ENCODE measurements around the gene PKNOX2. TPM values are rescaled to one million over a fixed set of nuclear protein-coding genes. Genes with fewer than 3 reads are reported as not detected.

PKNOX2 gene
- total and polyA plus RNA-seq, 9 donors = 10.6 to 42.3 (median 30.0) TPM

DNA sequence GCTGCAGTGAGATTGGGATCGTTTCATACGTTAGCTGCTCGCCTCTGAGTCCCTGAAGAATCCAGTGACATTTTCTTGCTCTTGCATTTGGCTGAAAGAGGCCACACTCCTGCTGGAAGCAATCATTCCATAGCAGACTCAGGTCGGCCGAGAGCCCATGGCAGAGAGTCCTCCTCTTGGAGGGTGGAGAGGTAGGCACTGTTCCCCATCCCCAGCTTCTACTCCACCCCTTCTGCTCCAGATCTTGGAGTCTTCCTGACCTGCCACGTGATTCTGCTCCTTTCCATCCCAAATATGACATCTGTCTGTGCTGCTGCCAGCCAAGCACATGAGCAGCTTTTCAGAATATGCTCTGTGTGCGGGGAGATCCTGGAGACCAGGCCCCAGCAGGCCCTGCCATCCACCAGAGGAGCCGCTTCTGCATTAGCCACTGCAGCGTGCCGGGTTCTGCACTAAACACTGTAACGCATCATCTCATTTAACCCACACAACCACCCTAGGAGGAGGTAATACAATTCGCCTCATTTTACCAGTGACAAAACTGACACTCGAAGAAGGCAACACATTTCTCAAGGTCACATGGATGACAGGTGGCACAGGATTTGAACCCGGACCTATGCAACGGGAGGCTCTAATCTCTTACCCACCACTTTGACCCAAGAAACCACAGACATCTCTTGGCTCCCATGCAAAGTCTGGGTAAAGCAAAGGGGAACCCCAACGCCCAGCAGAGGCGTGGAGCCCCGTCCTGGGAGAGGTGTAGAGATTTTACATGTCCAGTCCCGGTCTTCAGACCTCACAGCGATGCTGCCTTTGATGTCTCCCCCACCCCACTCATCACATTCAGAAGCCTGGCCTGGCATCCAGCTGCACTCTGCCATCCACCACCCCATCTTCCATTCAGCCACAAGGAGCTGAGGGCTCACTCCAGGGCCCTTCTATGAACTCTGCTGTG lies 252.7 kb downstream of the PKNOX2 start:
- no peak for DNase-seq
- no peak for TF ChIP-seq EP300 (IDR thresholded peaks at IDR 0.05)
- TF ChIP-seq POLR2A (IDR thresholded peaks at IDR 0.05) = no peak
- TF ChIP-seq, protein P1, sequence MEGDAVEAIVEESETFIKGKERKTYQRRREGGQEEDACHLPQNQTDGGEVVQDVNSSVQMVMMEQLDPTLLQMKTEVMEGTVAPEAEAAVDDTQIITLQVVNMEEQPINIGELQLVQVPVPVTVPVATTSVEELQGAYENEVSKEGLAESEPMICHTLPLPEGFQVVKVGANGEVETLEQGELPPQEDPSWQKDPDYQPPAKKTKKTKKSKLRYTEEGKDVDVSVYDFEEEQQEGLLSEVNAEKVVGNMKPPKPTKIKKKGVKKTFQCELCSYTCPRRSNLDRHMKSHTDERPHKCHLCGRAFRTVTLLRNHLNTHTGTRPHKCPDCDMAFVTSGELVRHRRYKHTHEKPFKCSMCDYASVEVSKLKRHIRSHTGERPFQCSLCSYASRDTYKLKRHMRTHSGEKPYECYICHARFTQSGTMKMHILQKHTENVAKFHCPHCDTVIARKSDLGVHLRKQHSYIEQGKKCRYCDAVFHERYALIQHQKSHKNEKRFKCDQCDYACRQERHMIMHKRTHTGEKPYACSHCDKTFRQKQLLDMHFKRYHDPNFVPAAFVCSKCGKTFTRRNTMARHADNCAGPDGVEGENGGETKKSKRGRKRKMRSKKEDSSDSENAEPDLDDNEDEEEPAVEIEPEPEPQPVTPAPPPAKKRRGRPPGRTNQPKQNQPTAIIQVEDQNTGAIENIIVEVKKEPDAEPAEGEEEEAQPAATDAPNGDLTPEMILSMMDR (IDR thresholded peaks at IDR 0.05) = no peak
- H3K4me1 ChIP-seq (ENCODE audit: insufficient read depth) = no peaks in the 10 kb centered on the region
- H3K9me3 ChIP-seq = no peaks in the 10 kb centered on the region
- H3K4me3 ChIP-seq = no peak overlapping the region
- intact Hi-C loops (cut with DNase I) = no loop called here
- 78 to 86% (median 80%) methylated on average over 19 to 20 of the region's 20 CpGs for WGBS, 3 donors
- H3K27ac ChIP-seq = no peak overlapping the region
- no peaks in the 10 kb centered on the region for H3K27me3 ChIP-seq
- no peaks in the 10 kb centered on the region for H3K36me3 ChIP-seq

DNA sequence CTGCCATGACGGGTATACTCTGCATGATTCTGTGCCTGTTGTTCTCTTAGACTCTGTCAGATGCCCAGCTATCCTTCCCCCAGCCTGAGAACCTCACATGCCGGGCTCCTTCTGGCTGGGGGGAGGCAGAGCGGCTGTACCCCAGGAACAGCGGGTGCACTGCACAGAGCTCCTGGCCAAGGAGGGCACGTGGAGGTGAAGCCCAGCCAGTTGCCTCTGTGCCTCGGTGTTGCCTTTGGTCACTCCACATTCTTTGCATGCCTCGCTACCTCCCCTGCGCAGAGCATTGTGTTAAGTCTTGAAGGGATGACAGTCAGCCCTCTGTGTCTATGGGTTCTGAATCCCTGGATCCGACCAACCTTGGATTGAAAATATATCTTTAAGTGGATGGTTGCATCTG lies 253.8 kb downstream of the PKNOX2 start:
- H3K9me3 ChIP-seq = no peaks in the 10 kb centered on the region
- WGBS, 3 donors = 78 to 83% (median 79%) methylated on average over 9 of the region's 9 CpGs
- no peak for DNase-seq
- no peak for TF ChIP-seq POLR2A (IDR thresholded peaks at IDR 0.05)
- TF ChIP-seq, protein P1 (IDR thresholded peaks at IDR 0.05) = no peak
- TF ChIP-seq EP300 (IDR thresholded peaks at IDR 0.05) = no peak
- H3K4me3 ChIP-seq = no peak overlapping the region
- no peak overlapping the region for H3K27ac ChIP-seq
- no peaks in the 10 kb centered on the region for H3K36me3 ChIP-seq
- no peaks in the 10 kb centered on the region for H3K27me3 ChIP-seq
- intact Hi-C loops (cut with DNase I) = no loop called here
- H3K4me1 ChIP-seq (ENCODE audit: insufficient read depth) = no peaks in the 10 kb centered on the region

GRCh38 chr11:125422681-125423080 lies 258.1 kb downstream of the PKNOX2 start:
- intact Hi-C loops (cut with DNase I) = no loop called here
- Histone ChIP-seq H3K4me3 (no peak overlapping the region), H3K4me1 (ENCODE audit: insufficient read depth) (no peaks in the 10 kb centered on the region), H3K9me3 (no peaks in the 10 kb centered on the region), H3K27ac (no peak overlapping the region), H3K27me3 (no peaks in the 10 kb centered on the region), H3K36me3 (no peaks in the 10 kb centered on the region)
- TF ChIP-seq EP300 (IDR thresholded peaks at IDR 0.05) = no peak
- TF ChIP-seq, protein P1 (IDR thresholded peaks at IDR 0.05) = no peak
- TF ChIP-seq POLR2A (IDR thresholded peaks at IDR 0.05) = no peak
- WGBS, 3 donors = 77 to 84% (median 78%) methylated on average over 4 of the region's 4 CpGs
- no peak for DNase-seq

DNA sequence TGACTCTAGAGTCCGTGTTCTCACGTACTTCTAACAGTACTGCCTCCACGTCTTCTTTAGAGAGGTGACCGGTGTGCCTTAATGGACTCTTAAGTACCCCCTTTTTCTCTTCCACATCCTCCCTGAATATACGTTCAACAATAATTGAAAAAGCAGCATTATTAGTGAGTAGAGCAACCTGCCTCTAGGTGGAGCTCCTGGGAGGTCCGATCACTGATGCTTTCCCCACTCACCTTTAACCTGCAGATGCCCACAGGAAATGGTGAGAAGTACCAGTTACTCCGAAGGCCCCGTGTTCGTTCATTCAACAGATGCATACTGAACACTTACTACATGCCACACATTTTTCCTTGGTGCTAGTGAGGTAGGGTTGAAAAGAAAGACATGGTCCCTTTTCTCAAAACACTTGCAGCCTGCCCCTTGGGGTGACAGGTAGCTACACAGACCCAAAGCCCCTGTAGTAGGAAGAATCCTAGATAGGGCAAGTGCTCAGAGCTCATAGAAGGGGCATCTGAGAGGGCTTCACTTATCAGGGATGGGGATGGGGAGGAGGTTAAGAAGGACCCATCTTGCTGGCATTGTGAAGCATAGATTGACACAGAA lies 258.8 kb downstream of the PKNOX2 start:
- Histone ChIP-seq H3K27me3 (no peaks in the 10 kb centered on the region), H3K36me3 (no peaks in the 10 kb centered on the region), H3K9me3 (no peaks in the 10 kb centered on the region), H3K27ac (no peak overlapping the region), H3K4me3 (no peak overlapping the region), H3K4me1 (ENCODE audit: insufficient read depth) (no peaks in the 10 kb centered on the region)
- TF ChIP-seq POLR2A (IDR thresholded peaks at IDR 0.05) (no peak), EP300 (IDR thresholded peaks at IDR 0.05) (no peak)
- TF ChIP-seq, protein P1 (IDR thresholded peaks at IDR 0.05) = no peak
- WGBS, 3 donors = 67 to 75% (median 68%) methylated on average over 9 of the region's 9 CpGs
- intact Hi-C loops (cut with DNase I) = no loop called here
- DNase-seq = no peak

Measured in ovary (tissue), 9 donors.